OCI-LY1 (cell line): ENCODE measurements around the gene ZEB1.

Experiments used
- H2AFZ ChIP-seq: fragments of 200-600 bp; sonication (generic), shearing (Covaris generic); 2 replicates; pipeline ENCODE4 v1.6.0; 2014; ENCODE audit warnings: antibody characterized with exemption, mild to moderate bottlenecking, low read length
- H3F3A ChIP-seq: fragments of 200-600 bp; sonication (generic), shearing (Covaris generic); 2 replicates; pipeline ENCODE4 v1.6.0; 2014; ENCODE audit warnings: mild to moderate bottlenecking, antibody characterized with exemption, low read length, moderate library complexity; ENCODE audit not compliant: insufficient read depth
- H3K27ac ChIP-seq: fragments of 200-600 bp; sonication (generic); 2 replicates; pipeline ENCODE4 v1.5.1; 2014; ENCODE audit warnings: low read length, mixed run types, mild to moderate bottlenecking, low read depth; ENCODE audit not compliant: poor library complexity, severe bottlenecking
- H3K27me3 ChIP-seq: fragments of 200-600 bp; sonication (generic); 2 replicates; pipeline ENCODE4 v1.6.0; 2014; ENCODE audit warnings: antibody characterized with exemption, mild to moderate bottlenecking, low read length, moderate library complexity; ENCODE audit not compliant: insufficient read depth
- H3K36me3 ChIP-seq: fragments of 200-600 bp; sonication (generic); 2 replicates; pipeline ENCODE4 v1.6.1; 2014; ENCODE audit warnings: mild to moderate bottlenecking, antibody characterized with exemption, low read length, moderate library complexity, mixed read lengths; ENCODE audit not compliant: insufficient read depth
- H3K4me1 ChIP-seq: fragments of 200-600 bp; sonication (generic); 2 replicates; pipeline ENCODE4 v1.5.1; 2014; ENCODE audit warnings: mild to moderate bottlenecking, low read length, moderate library complexity; ENCODE audit not compliant: insufficient read depth, severe bottlenecking
- H3K4me2 ChIP-seq: fragments of 200-600 bp; sonication (generic), shearing (Covaris generic); 2 replicates; pipeline ENCODE4 v1.6.1; 2014; ENCODE audit warnings: low read length
- H3K4me3 ChIP-seq: fragments of 200-600 bp; sonication (generic); 2 replicates; pipeline ENCODE4 v1.5.1; 2014; ENCODE audit warnings: low read length, low read depth, mild to moderate bottlenecking, mixed read lengths; ENCODE audit not compliant: poor library complexity, severe bottlenecking
- H3K79me2 ChIP-seq: fragments of 200-600 bp; shearing (Covaris generic); 2 replicates; pipeline ENCODE4 v1.6.1; 2016; ENCODE audit warnings: mixed run types, low read length, mixed read lengths; ENCODE audit not compliant: insufficient read depth
- H3K9ac ChIP-seq: fragments of 200-600 bp; sonication (generic), shearing (Covaris generic); 2 replicates; pipeline ENCODE4 v1.6.1; 2014; ENCODE audit warnings: mild to moderate bottlenecking, low read length, mixed read lengths
- H3K9me2 ChIP-seq: fragments of 200-600 bp; sonication (generic), shearing (Covaris generic); 2 replicates; pipeline ENCODE4 v1.6.1; 2014; ENCODE audit warnings: low read depth, mild to moderate bottlenecking, low read length, mixed read lengths
- H3K9me3 ChIP-seq: fragments of 200-600 bp; shearing (Covaris generic); 2 replicates; pipeline ENCODE4 v1.6.1; 2014; ENCODE audit warnings: low read length, mixed read lengths
- H4K20me1 ChIP-seq: fragments of 200-600 bp; sonication (generic), shearing (Covaris generic); 2 replicates; pipeline ENCODE4 v1.6.0; 2016; ENCODE audit warnings: mild to moderate bottlenecking, low read length; ENCODE audit not compliant: insufficient read depth
- CTCF ChIP-seq: fragments of 200-600 bp; sonication (generic), shearing (Covaris generic); IDR thresholded peaks from 2 replicates; pipeline ENCODE4 v1.5.1; 2017; ENCODE audit warnings: mild to moderate bottlenecking, antibody characterized with exemption, low read length, moderate library complexity, mixed read lengths
- EZH2 ChIP-seq: fragments of 200-600 bp; sonication (generic), shearing (Covaris generic); IDR thresholded peaks from 2 replicates; pipeline ENCODE4 v1.8.0; 2017; ENCODE audit warnings: borderline replicate concordance, mixed run types, mild to moderate bottlenecking, antibody characterized with exemption, low read length, moderate library complexity, mixed read lengths

Gene ZEB1

GRCh38 chr10:31374146-31374696, 55.2 kb downstream of the ZEB1 start:
- Histone ChIP-seq H4K20me1 (no peaks in the 10 kb centered on the region), H3K27me3 (no peaks in the 10 kb centered on the region), H3K4me1 (no peaks in the 10 kb centered on the region), H2AFZ (no peak overlapping the region), H3K27ac (no peak overlapping the region), H3K9ac (no peak overlapping the region), H3K9me3 (no peaks in the 10 kb centered on the region), H3F3A (no peaks in the 10 kb centered on the region), H3K79me2 (peaks cover 61% of the 10 kb centered on the region), H3K4me3 (no peak overlapping the region), H3K4me2 (no peak overlapping the region), H3K36me3 (no peaks in the 10 kb centered on the region), H3K9me2 (no peaks in the 10 kb centered on the region)
- TF ChIP-seq CTCF, result no peak
- TF ChIP-seq EZH2, result no peak

- Histone ChIP-seq H3K79me2 (peaks cover 40% of the 10 kb centered on the region), H2AFZ (no peak overlapping the region), H3K4me3 (no peak overlapping the region), H3K9me2 (no peaks in the 10 kb centered on the region), H3K4me1 (peaks cover 12% of the 10 kb centered on the region), H3F3A (no peaks in the 10 kb centered on the region), H3K36me3 (no peaks in the 10 kb centered on the region), H3K27ac (no peak overlapping the region), H3K9ac (no peak overlapping the region), H3K27me3 (no peaks in the 10 kb centered on the region), H3K4me2 (no peak overlapping the region), H4K20me1 (no peaks in the 10 kb centered on the region), H3K9me3 (no peaks in the 10 kb centered on the region)
- no peak for TF ChIP-seq CTCF
- TF ChIP-seq EZH2, result no peak
Observed at GRCh38 chr10:31381171-31381570, 62.2 kb downstream of the ZEB1 start.

GRCh38 chr10:31381766-31382316, 62.8 kb downstream of the ZEB1 start:
- TF ChIP-seq EZH2, result no peak
- no peak for TF ChIP-seq CTCF
- no peak overlapping the region for H3K4me2 ChIP-seq

More at GRCh38 chr10:31381766-31382316, 62.8 kb downstream of the ZEB1 start:
- H3K9me3 ChIP-seq, result no peaks in the 10 kb centered on the region
- H3K4me3 ChIP-seq, result no peak overlapping the region
- peaks cover 12% of the 10 kb centered on the region for H3K4me1 ChIP-seq
- H3K27me3 ChIP-seq, result no peaks in the 10 kb centered on the region
- H3K36me3 ChIP-seq, result no peaks in the 10 kb centered on the region
- H3K9me2 ChIP-seq, result no peaks in the 10 kb centered on the region
- no peak overlapping the region for H3K9ac ChIP-seq
- no peak overlapping the region for H2AFZ ChIP-seq
- no peak overlapping the region for H3K27ac ChIP-seq
- H3F3A ChIP-seq, result no peaks in the 10 kb centered on the region
- peaks cover 36% of the 10 kb centered on the region; the same call in 1 of the 2 replicates for H3K79me2 ChIP-seq
- H4K20me1 ChIP-seq, result no peaks in the 10 kb centered on the region
